NOMO-1 treated with DMSO at 0.1 percent for 48 hours (cell line): ENCODE results near the gene PLSCR1.

Experiments used
- DNase-seq: peaks from one replicate; lab custom pipeline; 2025; ENCODE audit not compliant: unreplicated experiment; lab: John Stamatoyannopoulos, UW

The PLSCR1 gene

DNA sequence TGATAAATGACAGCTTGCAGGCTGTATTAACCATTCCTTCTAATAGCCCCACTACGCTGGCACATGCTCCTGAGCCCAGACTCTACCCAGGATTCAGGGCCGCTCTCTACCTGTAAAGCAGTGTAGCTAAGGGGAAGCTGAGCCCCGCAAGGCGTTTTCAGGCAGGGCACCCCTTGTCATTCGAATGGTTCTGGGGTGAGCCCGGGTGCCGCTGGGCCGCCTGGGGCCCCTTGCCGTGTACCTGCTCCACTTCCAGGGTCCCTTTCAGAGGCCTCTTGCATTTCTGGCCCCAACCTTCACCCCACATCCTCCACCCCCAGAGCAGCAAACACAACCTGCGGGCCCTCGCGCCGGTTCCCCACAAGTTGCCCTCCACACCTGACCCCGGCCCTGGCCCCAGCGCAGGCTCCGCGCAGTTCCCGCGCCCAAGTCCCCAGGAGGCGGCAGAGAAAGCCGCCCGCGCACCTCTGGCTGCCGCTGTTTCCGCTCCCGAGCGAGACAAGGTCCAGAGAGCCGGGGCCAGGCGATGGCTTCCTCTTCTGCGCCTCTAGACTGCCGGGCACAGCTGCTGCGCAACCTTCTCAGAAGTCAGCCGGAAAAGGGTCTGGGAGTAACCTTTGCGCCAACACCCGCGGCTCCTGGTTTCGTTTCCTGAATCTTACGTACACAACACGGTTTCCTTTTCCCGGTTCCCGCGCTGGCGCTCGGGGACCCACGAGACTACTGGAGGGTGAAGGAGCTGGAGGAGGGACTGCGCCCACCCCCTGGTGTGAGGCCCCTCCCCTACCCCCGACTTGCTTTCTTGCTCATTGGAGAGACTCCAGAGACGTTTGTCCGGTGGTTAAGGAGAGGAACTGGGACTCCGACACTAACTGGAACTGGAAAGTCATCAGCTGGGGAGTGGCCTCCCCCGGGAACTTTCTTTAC, at the start of gene PLSCR1:
Gene PLSCR1 (minus strand): TSS at position 606 of the 927 bp plus-strand sequence. CDS start 8,055 bp downstream, outside the sequence.
- peak; percentile 99 for DNase-seq

DNA sequence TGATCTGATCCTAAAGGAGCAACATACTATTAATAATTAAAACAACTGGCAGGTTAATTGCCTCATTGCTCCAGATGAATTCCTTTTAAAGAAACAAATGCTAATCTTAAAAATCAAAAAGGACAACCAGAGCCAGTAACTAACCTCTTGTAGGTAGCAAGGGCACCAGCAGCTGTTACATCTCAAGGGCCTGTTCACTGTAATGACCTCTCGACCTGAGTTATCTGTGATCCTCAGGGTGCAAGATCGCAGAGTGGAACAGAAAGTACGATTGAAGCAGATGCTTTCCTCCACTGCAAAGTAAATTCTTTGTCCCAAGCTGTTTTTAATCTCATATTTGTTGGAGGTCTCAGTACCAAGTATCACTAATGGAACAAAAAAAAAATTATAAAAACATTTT, 49.4 kb upstream of the PLSCR1 start:
- no peak for DNase-seq

GRCh38 chr3:146590521-146590920, 46.1 kb upstream of the PLSCR1 start:
- DNase-seq = no peak

GRCh38 chr3:146589899-146590508, 45.6 kb upstream of the PLSCR1 start:
- DNase-seq = peak; percentile 33

GRCh38 chr3:146585156-146585555, 40.7 kb upstream of the PLSCR1 start:
- no peak for DNase-seq

DNA sequence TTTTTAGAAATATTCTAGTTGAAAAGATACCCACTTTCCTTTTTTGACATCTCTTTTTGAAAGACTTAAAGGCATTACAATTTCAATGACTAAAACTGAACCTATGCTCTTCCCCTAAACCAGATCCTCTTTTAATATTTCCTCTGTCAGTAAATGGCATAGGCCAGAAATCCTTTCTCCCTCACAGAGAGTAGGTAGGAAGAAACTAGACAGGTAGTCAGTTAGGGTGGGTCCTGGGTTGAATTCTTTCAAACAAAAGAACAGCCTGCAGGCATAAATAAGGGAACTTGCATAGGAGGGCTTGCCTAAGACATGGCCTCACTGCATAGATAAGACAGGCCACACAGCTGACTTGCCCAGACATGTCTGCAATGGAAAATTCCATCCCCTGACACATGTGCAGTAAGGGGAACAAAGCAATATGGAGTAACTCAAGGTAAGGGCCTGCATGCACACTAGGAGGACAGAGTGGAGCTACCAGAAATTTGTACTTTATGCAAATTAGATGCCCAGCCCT, 37.6 kb upstream of the PLSCR1 start:
- DNase-seq = peak; percentile 74

DNA sequence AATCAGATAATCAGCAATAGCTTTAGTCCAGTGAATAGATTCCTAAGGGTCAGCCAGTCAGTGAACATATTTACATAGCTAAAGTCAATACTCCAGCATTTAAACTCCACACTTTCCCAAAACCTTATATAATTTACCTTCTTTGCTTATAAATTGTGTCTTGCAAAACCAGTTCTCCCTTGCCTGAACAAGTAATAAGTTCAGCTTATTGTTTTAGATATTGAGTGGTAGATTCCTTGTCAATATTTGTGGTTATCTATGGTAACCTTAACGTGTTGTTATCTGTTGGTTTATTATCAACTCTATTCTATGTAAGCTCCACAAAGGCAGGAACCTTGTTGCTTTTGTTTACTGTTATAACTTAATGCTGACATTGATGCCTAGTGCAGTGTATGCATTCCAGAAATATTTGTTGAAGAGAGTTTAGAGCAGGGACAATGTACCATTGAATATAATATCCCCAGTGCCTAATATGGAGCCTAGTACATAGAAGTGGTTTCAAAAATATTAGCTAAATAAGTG, 36.7 kb upstream of the PLSCR1 start:
- no peak for DNase-seq

GRCh38 chr3:146577662-146578061, 33.3 kb upstream of the PLSCR1 start:
- DNase-seq = peak; percentile 48

DNA sequence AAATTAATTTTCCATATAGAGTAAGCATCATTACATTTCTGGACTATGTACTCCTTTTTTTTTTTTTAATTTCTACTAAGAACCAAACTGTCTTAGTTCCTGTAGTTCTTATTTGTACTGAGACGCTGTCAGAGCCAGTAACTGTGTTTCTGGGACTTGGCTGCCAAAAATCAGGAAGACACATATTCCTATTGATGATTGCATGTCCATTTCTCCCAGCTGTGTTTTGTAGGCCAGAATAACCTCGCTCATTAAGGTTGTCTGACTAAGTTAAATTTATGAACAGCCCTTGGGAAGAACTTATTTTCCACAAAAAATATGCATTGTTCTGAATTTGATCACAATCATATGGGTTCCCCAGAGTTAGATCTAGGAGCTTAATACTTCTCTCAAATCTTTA, 31.2 kb upstream of the PLSCR1 start:
- DNase-seq = no peak

- DNase-seq = no peak
Observed at GRCh38 chr3:146574173-146574572, 29.8 kb upstream of the PLSCR1 start.

GRCh38 chr3:146569314-146569713, 24.9 kb upstream of the PLSCR1 start:
- DNase-seq = no peak

DNA sequence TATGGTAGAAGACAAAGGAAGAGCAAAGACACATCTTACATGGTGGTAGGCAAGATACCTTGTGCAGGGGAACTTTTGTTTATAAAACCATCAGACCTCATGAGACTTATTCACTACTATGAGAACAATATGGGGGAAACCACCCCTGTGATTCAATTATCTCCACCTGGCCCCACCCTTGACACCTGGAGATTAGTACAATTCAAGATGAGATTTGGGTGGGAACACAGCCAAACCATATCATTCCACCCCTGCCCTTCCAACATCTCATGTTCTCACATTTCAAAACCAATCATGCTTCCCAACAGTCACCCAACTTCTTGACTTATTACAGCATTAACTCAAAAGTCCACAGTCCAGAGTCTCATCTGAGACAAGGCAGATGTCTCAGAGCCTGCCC, 21.7 kb upstream of the PLSCR1 start:
- DNase-seq = no peak

DNA sequence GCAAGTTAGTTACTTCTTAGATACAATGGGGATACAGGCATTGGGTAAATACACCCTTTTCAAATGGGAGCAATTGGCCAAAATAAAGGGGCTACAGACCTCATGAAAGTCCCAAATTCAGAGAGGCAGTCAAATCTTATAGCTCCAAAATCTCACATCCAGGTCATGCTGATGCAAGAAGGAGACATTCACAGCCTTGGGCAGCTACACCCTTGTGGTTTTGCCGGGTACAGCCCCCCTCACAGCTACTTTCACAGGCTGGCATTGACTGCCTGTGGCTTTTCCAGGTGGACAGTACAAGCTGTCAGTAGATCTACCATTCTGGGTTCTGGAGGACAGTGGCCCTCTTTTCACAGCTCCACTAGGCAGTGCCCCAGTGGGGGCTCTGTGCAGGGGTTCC, 17.5 kb upstream of the PLSCR1 start:
- DNase-seq = no peak

GRCh38 chr3:146561463-146561862, 17.1 kb upstream of the PLSCR1 start:
- no peak for DNase-seq

- DNase-seq = no peak
Observed at GRCh38 chr3:146560678-146561077, 16.3 kb upstream of the PLSCR1 start.

GRCh38 chr3:146559388-146559787, 15.0 kb upstream of the PLSCR1 start:
- no peak for DNase-seq

- DNase-seq = peak; percentile 77
Observed at GRCh38 chr3:146558781-146559180, 14.4 kb upstream of the PLSCR1 start.

DNA sequence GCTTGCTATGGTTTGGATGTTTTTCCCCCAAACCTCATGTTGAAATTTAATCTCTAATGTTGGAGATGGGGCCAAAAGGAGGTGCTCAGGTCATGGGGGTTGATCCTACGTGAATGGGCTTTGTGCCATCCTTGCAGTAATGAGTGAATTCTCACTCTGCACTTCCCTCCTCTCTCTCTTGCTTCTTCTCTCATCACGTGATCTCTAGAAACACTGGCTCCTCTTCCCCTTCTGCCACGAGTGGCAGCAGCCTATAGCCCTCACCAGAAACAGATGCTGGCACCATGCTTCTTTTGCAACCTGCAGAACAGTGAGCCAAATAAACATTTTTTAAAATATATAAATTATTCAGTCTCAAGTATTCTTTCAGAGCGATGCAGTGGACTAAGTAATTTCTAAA, 13.3 kb upstream of the PLSCR1 start:
- DNase-seq = peak; percentile 64

DNA sequence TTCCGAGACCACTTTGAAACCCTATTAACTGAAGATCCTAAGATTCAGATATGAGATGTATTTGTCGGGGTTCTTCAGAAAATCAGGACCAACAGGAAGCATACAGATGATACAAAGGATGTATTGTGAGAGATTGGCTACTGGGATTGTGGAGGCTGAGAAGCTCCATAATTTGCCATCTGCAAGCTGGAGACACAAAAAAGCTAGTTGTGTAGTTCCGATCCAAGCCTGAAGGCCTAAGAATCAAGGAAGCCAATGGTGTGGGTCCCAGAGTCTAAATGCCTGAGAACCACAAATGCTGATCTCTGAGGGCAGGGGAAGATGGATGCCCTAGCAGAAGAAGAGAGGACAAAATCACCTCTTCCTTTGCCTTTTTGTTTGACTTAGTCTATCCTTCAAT, 10.9 kb upstream of the PLSCR1 start:
- no peak for DNase-seq

- DNase-seq = peak; percentile 61
Observed at GRCh38 chr3:146554151-146554760, 9.8 kb upstream of the PLSCR1 start.

DNA sequence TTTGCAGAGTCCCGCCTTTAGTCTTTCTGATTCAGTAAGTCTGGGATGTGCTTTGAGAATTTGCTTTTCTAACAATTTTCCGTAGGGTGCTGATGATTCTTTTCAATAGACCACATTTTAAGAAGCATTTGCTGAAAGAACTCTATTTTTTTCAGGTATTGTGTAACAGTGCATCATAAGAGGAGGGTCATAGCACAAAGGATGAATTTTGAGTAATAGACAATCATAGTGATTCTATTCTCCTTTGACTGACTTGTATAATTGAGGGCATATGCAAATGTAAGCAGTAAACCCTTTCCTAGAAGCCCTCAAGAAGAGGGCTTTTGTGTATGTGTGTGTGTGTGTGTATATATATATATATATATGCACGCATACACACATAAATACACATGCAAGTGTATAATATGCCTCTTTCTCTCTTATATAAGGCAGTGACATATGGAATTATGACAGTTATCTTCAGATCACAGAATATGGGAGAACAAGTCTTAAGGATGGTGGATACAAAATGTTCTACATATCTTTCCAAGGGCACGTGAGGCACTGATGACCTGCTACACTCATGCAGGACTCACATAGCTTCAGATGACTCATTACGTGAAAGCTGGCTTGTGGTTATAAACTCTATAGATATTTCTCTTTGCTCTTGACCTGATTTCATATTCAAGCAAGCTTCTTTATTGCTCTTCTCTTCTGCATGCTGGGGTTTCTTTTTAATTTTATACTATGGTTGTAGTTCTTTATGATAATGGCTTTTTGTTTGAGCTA, 6.5 kb upstream of the PLSCR1 start:
- DNase-seq = peak; percentile 15
